ENCODE data around the gene HEBP1. TPM values are rescaled to one million over a fixed set of nuclear protein-coding genes. Genes with fewer than 3 reads are reported as not detected.

Gene HEBP1
- total and polyA plus RNA-seq, 3 experiments from 2014 or later: 13.6 to 16.6 (median 14.9) TPM

- Histone ChIP-seq H3K4me1 (ENCODE audit: insufficient read depth, low read length) (no peaks in the 10 kb centered on the region), H3K27me3 (ENCODE audit: insufficient read depth, low read length, poor library complexity, severe bottlenecking) (no peaks in the 10 kb centered on the region), H3K27ac (ENCODE audit: low read depth, low read length) (no peak overlapping the region), H3K4me3 (ENCODE audit: low read length) (no peak overlapping the region), H3K36me3 (ENCODE audit: insufficient read depth, low read length) (no peaks in the 10 kb centered on the region), H3K9me3 (ENCODE audit: low read length) (no peaks in the 10 kb centered on the region)
- peak in 1 of 5 donors; percentile 17 for DNase-seq
- Mint-ChIP-seq H3K9me3 (no peaks in the 10 kb centered on the region), H3K27ac (no peak overlapping the region), H3K36me3 (no peaks in the 10 kb centered on the region), H3K27me3 (peaks cover 5 to 16% of the 10 kb centered on the region in 2 donors), H3K4me3 (no peak overlapping the region), H3K4me1 (no peaks in the 10 kb centered on the region)
- ChIA-PET CTCF (no interaction called here), POLR2A (no interaction called here)
Measured at GRCh38 chr12:12936983-12937491, 63.0 kb downstream of the HEBP1 start.

- H3K4me1 Mint-ChIP-seq: no peaks in the 10 kb centered on the region
- POLR2A ChIA-PET: interaction anchor here (0.6 kb wide), 1 partner anchor 13 kb away, joined by 3 read pairs; no protein-coding TSS in a partner anchor
- Histone ChIP-seq H3K9me3 (ENCODE audit: low read length) (no peaks in the 10 kb centered on the region), H3K27ac (ENCODE audit: low read depth, low read length) (no peak overlapping the region), H3K4me1 (ENCODE audit: insufficient read depth, low read length) (no peaks in the 10 kb centered on the region), H3K4me3 (ENCODE audit: low read length) (no peak overlapping the region), H3K36me3 (ENCODE audit: insufficient read depth, low read length) (no peaks in the 10 kb centered on the region), H3K27me3 (ENCODE audit: insufficient read depth, low read length, poor library complexity, severe bottlenecking) (no peaks in the 10 kb centered on the region)
- no peak overlapping the region for H3K4me3 Mint-ChIP-seq
- no peak for DNase-seq
- H3K36me3 Mint-ChIP-seq: no peaks in the 10 kb centered on the region
- H3K9me3 Mint-ChIP-seq: peaks cover 0 to 2% (median 0%) of the 10 kb centered on the region in 5 donors
- peaks cover 5 to 16% of the 10 kb centered on the region in 2 donors for H3K27me3 Mint-ChIP-seq
- CTCF ChIA-PET: interaction anchor here (1.5 kb wide), 1 partner anchor 18 kb away, joined by 4 read pairs; no protein-coding TSS in a partner anchor
- H3K27ac Mint-ChIP-seq: no peak overlapping the region
Measured at GRCh38 chr12:12934556-12934955, 65.5 kb downstream of the HEBP1 start.

- Mint-ChIP-seq H3K27me3 (peaks cover 5 to 15% of the 10 kb centered on the region in 2 donors), H3K36me3 (no peaks in the 10 kb centered on the region), H3K4me3 (no peak overlapping the region), H3K9me3 (peaks cover 0 to 2% (median 0%) of the 10 kb centered on the region in 5 donors), H3K4me1 (no peaks in the 10 kb centered on the region), H3K27ac (no peak overlapping the region)
- POLR2A ChIA-PET: no interaction called here
- no peaks in the 10 kb centered on the region for H3K4me1 ChIP-seq (ENCODE audit: insufficient read depth, low read length)
- CTCF ChIA-PET: interaction anchor here (1.5 kb wide), 1 partner anchor 17 kb away, joined by 4 read pairs; no protein-coding TSS in a partner anchor
- no peak for DNase-seq
- H3K27ac ChIP-seq (ENCODE audit: low read depth, low read length): no peak overlapping the region
- H3K4me3 ChIP-seq (ENCODE audit: low read length): no peak overlapping the region
- H3K9me3 ChIP-seq (ENCODE audit: low read length): no peaks in the 10 kb centered on the region
- no peaks in the 10 kb centered on the region for H3K27me3 ChIP-seq (ENCODE audit: insufficient read depth, low read length, poor library complexity, severe bottlenecking)
- H3K36me3 ChIP-seq (ENCODE audit: insufficient read depth, low read length): no peaks in the 10 kb centered on the region
Measured at GRCh38 chr12:12933742-12934141, 66.3 kb downstream of the HEBP1 start.

- ChIA-PET CTCF (no interaction called here), POLR2A (no interaction called here)
- Mint-ChIP-seq H3K4me3 (no peak overlapping the region), H3K9me3 (peaks cover 0 to 2% (median 0%) of the 10 kb centered on the region in 5 donors), H3K27me3 (peaks cover 2 to 14% of the 10 kb centered on the region in 2 donors), H3K27ac (peak overlapping the region in 1 of 8 donors; percentile 27), H3K36me3 (no peaks in the 10 kb centered on the region), H3K4me1 (peaks cover 0 to 5% (median 0%) of the 10 kb centered on the region in 3 donors)
- Histone ChIP-seq H3K27me3 (ENCODE audit: insufficient read depth, low read length, poor library complexity, severe bottlenecking) (no peaks in the 10 kb centered on the region), H3K4me3 (ENCODE audit: low read length) (no peak overlapping the region), H3K4me1 (ENCODE audit: insufficient read depth, low read length) (no peaks in the 10 kb centered on the region), H3K36me3 (ENCODE audit: insufficient read depth, low read length) (no peaks in the 10 kb centered on the region), H3K27ac (ENCODE audit: low read depth, low read length) (no peak overlapping the region), H3K9me3 (ENCODE audit: low read length) (no peaks in the 10 kb centered on the region)
- DNase-seq: no peak
Measured at GRCh38 chr12:12930633-12931219, 69.3 kb downstream of the HEBP1 start.

- Mint-ChIP-seq H3K27me3 (peaks cover 2 to 15% of the 10 kb centered on the region in 2 donors), H3K4me3 (no peak overlapping the region), H3K4me1 (peaks cover 0 to 5% (median 0%) of the 10 kb centered on the region in 3 donors), H3K9me3 (peaks cover 0 to 2% (median 0%) of the 10 kb centered on the region in 5 donors), H3K27ac (no peak overlapping the region), H3K36me3 (no peaks in the 10 kb centered on the region)
- H3K9me3 ChIP-seq (ENCODE audit: low read length): no peaks in the 10 kb centered on the region
- ChIA-PET CTCF (no interaction called here), POLR2A (no interaction called here)
- H3K27me3 ChIP-seq (ENCODE audit: insufficient read depth, low read length, poor library complexity, severe bottlenecking): no peaks in the 10 kb centered on the region
- no peaks in the 10 kb centered on the region for H3K36me3 ChIP-seq (ENCODE audit: insufficient read depth, low read length)
- no peaks in the 10 kb centered on the region for H3K4me1 ChIP-seq (ENCODE audit: insufficient read depth, low read length)
- no peak for DNase-seq
- H3K4me3 ChIP-seq (ENCODE audit: low read length): no peak overlapping the region
- no peak overlapping the region for H3K27ac ChIP-seq (ENCODE audit: low read depth, low read length)
Measured at GRCh38 chr12:12929696-12930095, 70.4 kb downstream of the HEBP1 start.

- DNase-seq: peak; percentile 8 to 81 (median 51)
Measured at GRCh38 chr12:12927211-12928079, 72.6 kb downstream of the HEBP1 start.

GRCh38 chr12:12926571-12927071 lies 73.4 kb downstream of the HEBP1 start:
- Mint-ChIP-seq H3K9me3 (peaks cover 0 to 2% (median 0%) of the 10 kb centered on the region in 5 donors), H3K4me3 (no peak overlapping the region), H3K27me3 (peaks cover 0 to 15% of the 10 kb centered on the region in 2 donors), H3K27ac (peak overlapping the region in 1 of 8 donors; percentile 27), H3K36me3 (peaks cover 0 to 1% (median 0%) of the 10 kb centered on the region in 3 donors), H3K4me1 (peaks cover 0 to 5% (median 0%) of the 10 kb centered on the region in 3 donors)
- Histone ChIP-seq H3K9me3 (ENCODE audit: low read length) (no peaks in the 10 kb centered on the region), H3K27ac (ENCODE audit: low read depth, low read length) (peak overlapping the region; percentile 16), H3K4me3 (ENCODE audit: low read length) (no peak overlapping the region), H3K27me3 (ENCODE audit: insufficient read depth, low read length, poor library complexity, severe bottlenecking) (no peaks in the 10 kb centered on the region), H3K4me1 (ENCODE audit: insufficient read depth, low read length) (no peaks in the 10 kb centered on the region), H3K36me3 (ENCODE audit: insufficient read depth, low read length) (no peaks in the 10 kb centered on the region)
- no peak for DNase-seq
- ChIA-PET POLR2A (no interaction called here), CTCF (interaction anchor here (1.2 kb wide), 1 partner anchor 11 kb away, joined by 5 read pairs; no protein-coding TSS in a partner anchor)

More at GRCh38 chr12:12927211-12928079, 72.6 kb downstream of the HEBP1 start:
- Mint-ChIP-seq H3K4me1 (peaks cover 0 to 5% (median 0%) of the 10 kb centered on the region in 3 donors), H3K9me3 (peaks cover 0 to 2% (median 0%) of the 10 kb centered on the region in 5 donors), H3K27ac (peak overlapping the region in 2 of 8 donors; percentile 27 to 66), H3K36me3 (peaks cover 0 to 1% (median 0%) of the 10 kb centered on the region in 3 donors), H3K27me3 (peaks cover 0 to 15% of the 10 kb centered on the region in 2 donors), H3K4me3 (peak overlapping the region in 4 of 7 donors; percentile 48 to 74 (median 71))
- H3K27me3 ChIP-seq (ENCODE audit: insufficient read depth, low read length, poor library complexity, severe bottlenecking): no peaks in the 10 kb centered on the region
- H3K9me3 ChIP-seq (ENCODE audit: low read length): no peaks in the 10 kb centered on the region
- no peaks in the 10 kb centered on the region for H3K36me3 ChIP-seq (ENCODE audit: insufficient read depth, low read length)
- CTCF ChIA-PET: interaction anchor here (1.2 kb wide), 1 partner anchor 12 kb away, joined by 5 read pairs; no protein-coding TSS in a partner anchor
- no peaks in the 10 kb centered on the region for H3K4me1 ChIP-seq (ENCODE audit: insufficient read depth, low read length)
- peak overlapping the region; percentile 38 for H3K27ac ChIP-seq (ENCODE audit: low read depth, low read length)
- POLR2A ChIA-PET: no interaction called here
- H3K4me3 ChIP-seq (ENCODE audit: low read length): no peak overlapping the region

All from CD8-positive, alpha-beta memory T cell (primary cell).